ENCODE data around the gene SLC25A39. TPM values are rescaled to one million over a fixed set of nuclear protein-coding genes. Genes with fewer than 3 reads are reported as not detected.

Gene SLC25A39
- total and polyA plus RNA-seq, 2 of the 13 experiments (the other 11 are each of a cell fraction or from before 2014, with no cell fraction given) = 144 to 151 TPM

- TF ChIP-seq, protein P1, sequence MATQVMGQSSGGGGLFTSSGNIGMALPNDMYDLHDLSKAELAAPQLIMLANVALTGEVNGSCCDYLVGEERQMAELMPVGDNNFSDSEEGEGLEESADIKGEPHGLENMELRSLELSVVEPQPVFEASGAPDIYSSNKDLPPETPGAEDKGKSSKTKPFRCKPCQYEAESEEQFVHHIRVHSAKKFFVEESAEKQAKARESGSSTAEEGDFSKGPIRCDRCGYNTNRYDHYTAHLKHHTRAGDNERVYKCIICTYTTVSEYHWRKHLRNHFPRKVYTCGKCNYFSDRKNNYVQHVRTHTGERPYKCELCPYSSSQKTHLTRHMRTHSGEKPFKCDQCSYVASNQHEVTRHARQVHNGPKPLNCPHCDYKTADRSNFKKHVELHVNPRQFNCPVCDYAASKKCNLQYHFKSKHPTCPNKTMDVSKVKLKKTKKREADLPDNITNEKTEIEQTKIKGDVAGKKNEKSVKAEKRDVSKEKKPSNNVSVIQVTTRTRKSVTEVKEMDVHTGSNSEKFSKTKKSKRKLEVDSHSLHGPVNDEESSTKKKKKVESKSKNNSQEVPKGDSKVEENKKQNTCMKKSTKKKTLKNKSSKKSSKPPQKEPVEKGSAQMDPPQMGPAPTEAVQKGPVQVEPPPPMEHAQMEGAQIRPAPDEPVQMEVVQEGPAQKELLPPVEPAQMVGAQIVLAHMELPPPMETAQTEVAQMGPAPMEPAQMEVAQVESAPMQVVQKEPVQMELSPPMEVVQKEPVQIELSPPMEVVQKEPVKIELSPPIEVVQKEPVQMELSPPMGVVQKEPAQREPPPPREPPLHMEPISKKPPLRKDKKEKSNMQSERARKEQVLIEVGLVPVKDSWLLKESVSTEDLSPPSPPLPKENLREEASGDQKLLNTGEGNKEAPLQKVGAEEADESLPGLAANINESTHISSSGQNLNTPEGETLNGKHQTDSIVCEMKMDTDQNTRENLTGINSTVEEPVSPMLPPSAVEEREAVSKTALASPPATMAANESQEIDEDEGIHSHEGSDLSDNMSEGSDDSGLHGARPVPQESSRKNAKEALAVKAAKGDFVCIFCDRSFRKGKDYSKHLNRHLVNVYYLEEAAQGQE (IDR thresholded peaks at IDR 0.05; ENCODE audit: borderline replicate concordance in 1 of 2, low read depth in 1 of 2, low read length in 2 of 2) = no peak
- TF ChIP-seq KDM5B (CRISPR knock-in tag; IDR thresholded peaks at IDR 0.05; ENCODE audit: borderline replicate concordance) = peak; percentile 73; the same call in 1 of the 2 replicates
- TF ChIP-seq ZNF446 (CRISPR knock-in tag; IDR thresholded peaks at IDR 0.05) = no peak
- TF ChIP-seq, protein P2, sequence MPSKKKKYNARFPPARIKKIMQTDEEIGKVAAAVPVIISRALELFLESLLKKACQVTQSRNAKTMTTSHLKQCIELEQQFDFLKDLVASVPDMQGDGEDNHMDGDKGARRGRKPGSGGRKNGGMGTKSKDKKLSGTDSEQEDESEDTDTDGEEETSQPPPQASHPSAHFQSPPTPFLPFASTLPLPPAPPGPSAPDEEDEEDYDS (CRISPR knock-in tag; IDR thresholded peaks at IDR 0.05) = no peak
- TF ChIP-seq ZNF788 (CRISPR knock-in tag; IDR thresholded peaks at IDR 0.05; ENCODE audit: borderline replicate concordance) = peak; percentile 68
- no peak for TF ChIP-seq MBNL3 (CRISPR knock-in tag; conservative IDR thresholded peaks at IDR 0.05)
- TF ChIP-seq ZNF510 (CRISPR knock-in tag; IDR thresholded peaks at IDR 0.05; ENCODE audit: low read depth) = no peak
- TF ChIP-seq NFKB2 (CRISPR knock-in tag; IDR thresholded peaks at IDR 0.05; ENCODE audit: borderline replicate concordance) = peak; percentile 72; the same call in 1 of the 2 replicates
- TF ChIP-seq, protein P3, sequence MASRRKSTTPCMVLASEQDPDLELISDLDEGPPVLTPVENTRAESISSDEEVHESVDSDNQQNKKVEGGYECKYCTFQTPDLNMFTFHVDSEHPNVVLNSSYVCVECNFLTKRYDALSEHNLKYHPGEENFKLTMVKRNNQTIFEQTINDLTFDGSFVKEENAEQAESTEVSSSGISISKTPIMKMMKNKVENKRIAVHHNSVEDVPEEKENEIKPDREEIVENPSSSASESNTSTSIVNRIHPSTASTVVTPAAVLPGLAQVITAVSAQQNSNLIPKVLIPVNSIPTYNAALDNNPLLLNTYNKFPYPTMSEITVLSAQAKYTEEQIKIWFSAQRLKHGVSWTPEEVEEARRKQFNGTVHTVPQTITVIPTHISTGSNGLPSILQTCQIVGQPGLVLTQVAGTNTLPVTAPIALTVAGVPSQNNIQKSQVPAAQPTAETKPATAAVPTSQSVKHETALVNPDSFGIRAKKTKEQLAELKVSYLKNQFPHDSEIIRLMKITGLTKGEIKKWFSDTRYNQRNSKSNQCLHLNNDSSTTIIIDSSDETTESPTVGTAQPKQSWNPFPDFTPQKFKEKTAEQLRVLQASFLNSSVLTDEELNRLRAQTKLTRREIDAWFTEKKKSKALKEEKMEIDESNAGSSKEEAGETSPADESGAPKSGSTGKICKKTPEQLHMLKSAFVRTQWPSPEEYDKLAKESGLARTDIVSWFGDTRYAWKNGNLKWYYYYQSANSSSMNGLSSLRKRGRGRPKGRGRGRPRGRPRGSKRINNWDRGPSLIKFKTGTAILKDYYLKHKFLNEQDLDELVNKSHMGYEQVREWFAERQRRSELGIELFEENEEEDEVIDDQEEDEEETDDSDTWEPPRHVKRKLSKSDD (CRISPR knock-in tag; IDR thresholded peaks at IDR 0.05; ENCODE audit: low read depth) = no peak
- TF ChIP-seq, protein P4, sequence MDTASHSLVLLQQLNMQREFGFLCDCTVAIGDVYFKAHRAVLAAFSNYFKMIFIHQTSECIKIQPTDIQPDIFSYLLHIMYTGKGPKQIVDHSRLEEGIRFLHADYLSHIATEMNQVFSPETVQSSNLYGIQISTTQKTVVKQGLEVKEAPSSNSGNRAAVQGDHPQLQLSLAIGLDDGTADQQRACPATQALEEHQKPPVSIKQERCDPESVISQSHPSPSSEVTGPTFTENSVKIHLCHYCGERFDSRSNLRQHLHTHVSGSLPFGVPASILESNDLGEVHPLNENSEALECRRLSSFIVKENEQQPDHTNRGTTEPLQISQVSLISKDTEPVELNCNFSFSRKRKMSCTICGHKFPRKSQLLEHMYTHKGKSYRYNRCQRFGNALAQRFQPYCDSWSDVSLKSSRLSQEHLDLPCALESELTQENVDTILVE (CRISPR knock-in tag; IDR thresholded peaks at IDR 0.05) = peak; percentile 58; the same call in 1 of the 2 replicates
- no peak for TF ChIP-seq MZF1 (CRISPR knock-in tag; IDR thresholded peaks at IDR 0.05; ENCODE audit: borderline replicate concordance)
- TF ChIP-seq ZNF660 (CRISPR knock-in tag; IDR thresholded peaks at IDR 0.05; ENCODE audit: borderline replicate concordance, low read depth) = no peak
- TF ChIP-seq ZNF230 (CRISPR knock-in tag; IDR thresholded peaks at IDR 0.05) = no peak
- no peak for TF ChIP-seq ZNF44 (CRISPR knock-in tag; IDR thresholded peaks at IDR 0.05)
- TF ChIP-seq CEBPZ (IDR thresholded peaks at IDR 0.05; ENCODE audit: low read length) = no peak
- no peak for TF ChIP-seq ZNF138 (CRISPR knock-in tag; IDR thresholded peaks at IDR 0.05; ENCODE audit: low read depth)
These were observed 30.2 kb upstream of the SLC25A39 start (continued) for GRCh38 chr17:44354582-44355561.
